ENCODE results near the gene KCNMA1. TPM values are rescaled to one million over a fixed set of nuclear protein-coding genes. Genes with fewer than 3 reads are reported as not detected.

The KCNMA1 gene
- total RNA-seq, 8 experiments from 2014 or later = 4.3 to 81.4 (median 17.3) TPM

DNA sequence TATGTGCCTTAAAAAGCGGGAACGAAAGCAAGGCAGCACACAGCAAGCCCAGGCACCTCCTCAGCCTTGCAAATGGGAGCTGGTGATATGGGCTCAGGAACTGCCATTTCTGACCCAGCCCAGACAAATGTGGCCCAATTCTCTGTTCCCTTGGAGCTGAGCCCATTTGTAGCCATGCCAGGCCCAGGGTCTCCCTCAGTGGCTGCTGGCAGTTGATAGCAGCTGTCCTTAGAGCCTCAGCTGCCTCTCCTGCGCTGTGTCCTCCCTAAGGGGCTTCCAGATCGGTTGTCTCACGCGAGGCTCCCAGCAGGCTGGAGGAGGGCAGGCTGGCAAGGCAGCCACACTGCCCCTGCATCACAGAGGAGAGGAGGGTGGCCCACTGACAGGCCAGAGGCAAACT is 275.8 kb downstream of the KCNMA1 start:
- Histone ChIP-seq H3K4me1 (replicated peaks in 1 of 2) (no peaks in the 10 kb centered on the region), H3K4me3 (no peak overlapping the region), H3K27ac (no peak overlapping the region)
- 93 to 100% (median 100%) methylated on average over 1 to 3 of the region's 6 CpGs; no CpG with 5 or more reads in 7 of the 10 experiments for WGBS, 10 experiments
- no peak for ATAC-seq (replicated peaks in 6 of 8)
- in situ Hi-C loops (cut with MboI; ENCODE audit: low pct_unique_long_range_greater_than_20kb in 2 of 9, low sequenced_read_pairs in 9 of 9, unreplicated experiment in 9 of 9) = no loop called here

GRCh38 chr10:77361426-77361825 is 276.2 kb downstream of the KCNMA1 start:
- H3K4me1 ChIP-seq (replicated peaks in 1 of 2) = no peaks in the 10 kb centered on the region
- no peak overlapping the region for H3K27ac ChIP-seq
- WGBS, 10 experiments = 73 to 100% (median 90%) methylated on average over 1 to 3 of the region's 9 CpGs; no CpG with 5 or more reads in 3 of the 10 experiments
- H3K4me3 ChIP-seq = no peak overlapping the region
- in situ Hi-C loops (cut with MboI; ENCODE audit: low pct_unique_long_range_greater_than_20kb in 2 of 9, low sequenced_read_pairs in 9 of 9, unreplicated experiment in 9 of 9) = no loop called here
- peak in 1 of 8 experiments; percentile 29 for ATAC-seq (replicated peaks in 6 of 8)

DNA sequence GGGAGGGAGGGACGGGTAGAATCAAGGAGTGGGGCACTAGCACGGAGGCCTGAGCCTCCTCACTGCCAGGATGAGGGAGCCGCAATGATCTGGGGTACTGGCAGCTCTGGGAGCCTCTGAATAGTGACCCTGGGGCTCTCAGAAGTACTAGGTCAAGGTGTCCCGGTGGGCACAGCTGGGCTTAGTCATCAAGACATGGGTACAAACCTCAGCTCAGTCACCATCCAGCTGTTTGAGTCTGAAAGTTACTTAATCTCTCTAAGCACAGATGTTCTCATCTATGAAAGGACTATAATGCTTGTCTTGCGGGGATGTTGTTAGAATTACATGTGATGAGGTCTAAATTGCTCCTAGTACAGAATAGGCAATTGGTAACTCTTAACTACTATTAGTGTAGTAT is 276.8 kb downstream of the KCNMA1 start:
- no peak for ATAC-seq (replicated peaks in 6 of 8)
- Histone ChIP-seq H3K27ac (no peak overlapping the region), H3K4me3 (no peak overlapping the region), H3K4me1 (replicated peaks in 1 of 2) (no peaks in the 10 kb centered on the region)
- 29 to 100% (median 93%) methylated on average over 1 to 4 of the region's 5 CpGs; no CpG with 5 or more reads in 4 of the 10 experiments for WGBS, 10 experiments
- in situ Hi-C loops (cut with MboI; ENCODE audit: low pct_unique_long_range_greater_than_20kb in 2 of 9, low sequenced_read_pairs in 9 of 9, unreplicated experiment in 9 of 9) = no loop called here

DNA sequence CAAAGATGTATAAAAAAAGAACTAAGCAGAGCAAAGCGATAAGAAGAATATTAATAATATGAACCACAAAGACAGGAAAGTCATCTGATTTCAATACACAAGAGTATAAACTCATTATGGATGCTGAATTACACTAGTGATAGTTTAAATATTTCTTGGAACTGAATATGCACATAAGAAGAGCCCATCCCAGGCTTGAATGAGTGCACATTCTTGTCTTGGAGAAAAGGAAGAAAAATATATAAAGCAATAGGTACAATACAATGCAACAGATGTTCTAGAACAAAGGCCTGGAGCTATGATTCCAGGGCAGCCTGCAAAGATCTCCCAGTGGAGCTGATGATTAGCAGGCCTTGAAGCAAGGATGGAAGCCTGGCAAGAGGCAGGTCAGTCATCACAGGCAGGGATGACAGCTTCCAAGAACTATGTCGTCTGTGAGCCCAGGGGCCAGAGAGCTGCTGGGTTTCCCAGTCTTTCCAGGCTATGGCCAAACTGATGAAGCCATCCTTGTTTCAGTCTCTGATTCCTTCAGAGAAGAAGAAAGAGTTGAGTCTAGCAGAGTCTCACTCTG is 277.6 kb downstream of the KCNMA1 start:
- in situ Hi-C loops (cut with MboI; ENCODE audit: low pct_unique_long_range_greater_than_20kb in 2 of 9, low sequenced_read_pairs in 9 of 9, unreplicated experiment in 9 of 9) = no loop called here
- no peak overlapping the region for H3K27ac ChIP-seq
- WGBS, 10 experiments = 0 to 100% (median 64%) methylated on average over 1 to 2 of the region's 2 CpGs; no CpG with 5 or more reads in 1 of the 10 experiments
- peak in 3 of 8 experiments; percentile 88 to 89 (median 88) for ATAC-seq (replicated peaks in 6 of 8)
- H3K4me3 ChIP-seq = no peak overlapping the region
- H3K4me1 ChIP-seq (replicated peaks in 1 of 2) = no peaks in the 10 kb centered on the region

GRCh38 chr10:77359287-77359691 is 278.3 kb downstream of the KCNMA1 start:
- Histone ChIP-seq H3K27ac (no peak overlapping the region), H3K4me3 (no peak overlapping the region), H3K4me1 (replicated peaks in 1 of 2) (no peaks in the 10 kb centered on the region)
- in situ Hi-C loops (cut with MboI; ENCODE audit: low pct_unique_long_range_greater_than_20kb in 2 of 9, low sequenced_read_pairs in 9 of 9, unreplicated experiment in 9 of 9) = no loop called here
- 80 to 93% (median 85%) methylated on average over 1 to 7 of the region's 9 CpGs; no CpG with 5 or more reads in 4 of the 10 experiments for WGBS, 10 experiments
- peak in 2 of 8 experiments; percentile 2 to 18 for ATAC-seq (replicated peaks in 6 of 8)

- Histone ChIP-seq H3K27ac (no peak overlapping the region), H3K4me3 (no peak overlapping the region), H3K4me1 (replicated peaks in 1 of 2) (no peaks in the 10 kb centered on the region)
- ATAC-seq (replicated peaks in 6 of 8) = no peak
- in situ Hi-C loops (cut with MboI; ENCODE audit: low pct_unique_long_range_greater_than_20kb in 2 of 9, low sequenced_read_pairs in 9 of 9, unreplicated experiment in 9 of 9) = no loop called here
- whole genome bisulfite sequencing, 10 experiments = 70 to 100% (median 93%) methylated on average over 1 to 5 of the region's 5 CpGs; no CpG with 5 or more reads in 2 of the 10 experiments
Measured at GRCh38 chr10:77358656-77359055, 279.0 kb downstream of the KCNMA1 start.

DNA sequence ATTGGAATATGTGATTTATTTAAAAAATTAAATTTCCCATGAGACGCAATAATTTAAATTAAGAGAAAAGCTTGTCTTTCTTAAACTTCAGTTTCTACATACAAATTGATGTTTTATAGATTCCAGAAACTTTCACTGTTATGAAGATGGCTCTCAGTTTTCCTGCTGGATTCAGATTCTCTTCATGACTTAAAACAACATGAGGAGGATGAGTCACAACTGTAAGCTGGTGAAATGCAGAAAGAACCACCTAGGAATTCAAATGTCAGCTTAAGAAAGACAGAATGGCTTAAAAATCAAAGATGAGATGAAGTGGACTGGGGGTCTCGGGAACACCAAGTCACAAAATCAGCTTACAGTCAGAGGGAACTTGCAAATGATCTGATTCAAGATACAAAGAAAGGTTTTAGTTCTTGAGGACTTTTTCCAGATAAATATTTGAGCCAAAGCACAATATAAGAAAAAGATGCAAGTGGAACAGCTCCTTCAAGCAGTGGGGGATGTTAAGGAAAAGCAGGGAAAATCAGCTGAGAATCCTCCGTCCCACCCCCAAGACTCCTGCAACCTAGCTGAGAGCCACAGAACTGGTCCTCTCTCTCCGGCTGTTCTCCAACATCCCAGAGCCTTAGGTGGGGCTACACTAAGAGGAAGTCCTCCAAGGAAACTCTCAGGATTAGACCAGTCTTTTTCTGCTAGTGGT is 279.8 kb downstream of the KCNMA1 start:
- no peak overlapping the region for H3K4me3 ChIP-seq
- WGBS, 10 experiments = 7 to 100% (median 58%) methylated on average over 1 to 3 of the region's 4 CpGs; no CpG with 5 or more reads in 1 of the 10 experiments
- no peaks in the 10 kb centered on the region for H3K4me1 ChIP-seq (replicated peaks in 1 of 2)
- H3K27ac ChIP-seq = no peak overlapping the region
- in situ Hi-C loops (cut with MboI; ENCODE audit: low pct_unique_long_range_greater_than_20kb in 2 of 9, low sequenced_read_pairs in 9 of 9, unreplicated experiment in 9 of 9) = no loop called here
- peak in 6 of 8 experiments; percentile 3 to 50 (median 33) for ATAC-seq (replicated peaks in 6 of 8)

DNA sequence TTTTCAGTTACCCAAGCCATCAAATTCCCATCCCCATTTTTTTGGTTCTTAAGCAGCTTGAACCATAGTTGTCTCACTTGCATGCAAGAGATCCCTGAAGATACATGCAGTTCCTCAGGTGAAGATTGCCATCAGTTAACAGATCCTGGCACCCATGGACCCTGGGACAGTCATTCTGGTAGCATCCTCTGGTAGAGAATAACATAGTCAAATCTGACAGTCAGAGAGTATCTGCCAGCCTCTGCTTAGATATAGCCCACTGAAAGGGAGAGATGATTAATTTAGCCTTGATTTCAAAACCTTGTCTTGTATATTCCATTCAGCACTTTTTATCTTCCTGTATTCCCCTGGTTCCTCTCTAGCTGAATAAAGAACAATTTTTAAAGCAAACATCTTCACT is 280.4 kb downstream of the KCNMA1 start:
- Histone ChIP-seq H3K4me1 (replicated peaks in 1 of 2) (no peaks in the 10 kb centered on the region), H3K27ac (no peak overlapping the region), H3K4me3 (no peak overlapping the region)
- in situ Hi-C loops (cut with MboI; ENCODE audit: low pct_unique_long_range_greater_than_20kb in 2 of 9, low sequenced_read_pairs in 9 of 9, unreplicated experiment in 9 of 9) = no loop called here
- ATAC-seq (replicated peaks in 6 of 8) = no peak

DNA sequence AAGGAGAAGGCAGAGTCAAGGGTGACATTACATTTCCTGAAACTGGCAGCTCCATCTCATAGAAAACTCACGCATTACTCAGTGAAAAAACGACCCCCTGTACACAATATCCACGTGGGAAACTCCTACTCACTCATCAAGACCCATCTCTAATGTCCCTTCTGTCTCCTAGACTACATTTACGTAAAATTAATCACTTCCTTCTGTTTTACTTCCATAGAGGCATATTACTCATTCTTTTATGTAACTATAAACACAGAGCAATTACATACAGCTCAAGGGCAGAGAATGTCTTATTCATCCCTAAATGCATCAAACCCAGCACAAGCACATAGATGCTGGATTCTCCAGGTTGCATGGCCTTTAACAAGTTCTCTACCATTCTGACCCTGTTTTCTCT is 281.8 kb downstream of the KCNMA1 start:
- Histone ChIP-seq H3K27ac (no peak overlapping the region), H3K4me3 (no peak overlapping the region), H3K4me1 (replicated peaks in 1 of 2) (peaks cover 0 to 6% of the 10 kb centered on the region in 2 donors)
- in situ Hi-C loops (cut with MboI; ENCODE audit: low pct_unique_long_range_greater_than_20kb in 2 of 9, low sequenced_read_pairs in 9 of 9, unreplicated experiment in 9 of 9) = no loop called here
- ATAC-seq (replicated peaks in 6 of 8) = peak; percentile 9 to 83 (median 59)
- WGBS, 10 experiments = 0 to 83% (median 43%) methylated on average over 1 to 4 of the region's 4 CpGs; no CpG with 5 or more reads in 3 of the 10 experiments

DNA sequence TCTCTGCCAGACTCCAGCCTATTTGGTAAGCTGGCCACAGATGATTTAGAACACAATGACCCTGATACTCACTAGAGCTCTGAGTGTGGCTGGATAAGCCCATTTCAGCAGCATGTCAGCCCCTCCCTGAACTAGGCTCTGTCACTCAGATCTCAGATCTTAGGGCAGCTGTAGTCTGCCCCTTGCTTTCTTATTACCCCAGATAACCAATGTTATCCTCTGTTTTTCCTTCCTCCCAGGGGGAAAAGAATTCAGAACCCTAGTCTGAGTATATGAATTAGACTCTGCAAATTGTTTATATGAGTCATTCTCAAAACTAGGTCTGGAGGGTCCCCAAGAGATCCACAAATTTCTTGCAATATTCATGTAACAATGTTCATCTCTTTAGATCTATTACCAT is 286.2 kb downstream of the KCNMA1 start:
- Histone ChIP-seq H3K4me1 (replicated peaks in 1 of 2) (peaks cover 0 to 11% of the 10 kb centered on the region in 2 donors), H3K27ac (no peak overlapping the region), H3K4me3 (no peak overlapping the region)
- ATAC-seq (replicated peaks in 6 of 8) = peak in 2 of 8 experiments; percentile 5 to 49
- in situ Hi-C loops (cut with MboI; ENCODE audit: low pct_unique_long_range_greater_than_20kb in 2 of 9, low sequenced_read_pairs in 9 of 9, unreplicated experiment in 9 of 9) = no loop called here

DNA sequence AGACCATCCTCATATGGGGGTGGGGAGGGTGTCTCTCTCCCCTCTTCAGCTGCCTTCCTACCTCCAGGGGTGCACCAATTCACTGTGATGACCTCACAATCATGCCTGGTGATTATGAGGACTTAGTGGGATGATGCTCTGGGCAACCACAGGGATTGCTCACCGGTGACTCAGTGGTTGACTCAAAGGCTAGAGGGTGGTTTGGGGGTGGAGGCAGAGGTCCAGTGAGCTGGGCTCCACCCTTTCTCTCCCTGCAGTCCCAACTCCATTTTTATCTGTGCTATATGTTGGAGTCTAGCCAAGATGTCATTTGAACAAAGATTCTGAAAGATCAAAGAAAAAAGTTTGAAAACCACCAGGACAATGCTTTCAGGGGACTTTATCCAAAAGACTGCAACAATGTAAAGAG is 286.9 kb downstream of the KCNMA1 start:
- H3K4me1 ChIP-seq (replicated peaks in 1 of 2) = peaks cover 0 to 11% of the 10 kb centered on the region in 2 donors
- ATAC-seq (replicated peaks in 6 of 8) = peak; percentile 77 to 98 (median 92)
- no CpG with 5 or more reads among the region's 1 CpG for WGBS, 10 experiments
- in situ Hi-C loops (cut with MboI; ENCODE audit: low pct_unique_long_range_greater_than_20kb in 2 of 9, low sequenced_read_pairs in 9 of 9, unreplicated experiment in 9 of 9) = no loop called here
- no peak overlapping the region for H3K4me3 ChIP-seq
- no peak overlapping the region for H3K27ac ChIP-seq

- 80 to 100% (median 80%) methylated on average over 1 of the region's 1 CpG; no CpG with 5 or more reads in 7 of the 10 experiments for WGBS, 10 experiments
- H3K27ac ChIP-seq = no peak overlapping the region
- H3K4me3 ChIP-seq = no peak overlapping the region
- no peak for ATAC-seq (replicated peaks in 6 of 8)
- in situ Hi-C loops (cut with MboI; ENCODE audit: low pct_unique_long_range_greater_than_20kb in 2 of 9, low sequenced_read_pairs in 9 of 9, unreplicated experiment in 9 of 9) = no loop called here
- peaks cover 0 to 11% of the 10 kb centered on the region in 2 donors for H3K4me1 ChIP-seq (replicated peaks in 1 of 2)
Measured at GRCh38 chr10:77350134-77350533, 287.5 kb downstream of the KCNMA1 start.

GRCh38 chr10:77349226-77349625 is 288.4 kb downstream of the KCNMA1 start:
- 80 to 100% (median 94%) methylated on average over 1 to 2 of the region's 2 CpGs; no CpG with 5 or more reads in 5 of the 10 experiments for WGBS, 10 experiments
- peaks cover 0 to 11% of the 10 kb centered on the region in 2 donors for H3K4me1 ChIP-seq (replicated peaks in 1 of 2)
- H3K27ac ChIP-seq = no peak overlapping the region
- H3K4me3 ChIP-seq = no peak overlapping the region
- in situ Hi-C loops (cut with MboI; ENCODE audit: low pct_unique_long_range_greater_than_20kb in 2 of 9, low sequenced_read_pairs in 9 of 9, unreplicated experiment in 9 of 9) = no loop called here
- ATAC-seq (replicated peaks in 6 of 8) = no peak
